K562 (cell line): ENCODE measurements around the gene TRIM33. TPM values are rescaled to one million over a fixed set of nuclear protein-coding genes. Genes with fewer than 3 reads are reported as not detected.

Experiments used
- ATAC-seq: fragments of 200-7000 bp; cut with Tn5 transposase; 3 replicates; pipeline ENCODE4 v1.9.1; 2020; ENCODE audit warnings: moderate library complexity
- BruUV-seq: library from RNA; stranded (reverse); fragments of 400-500 nt; replicated peaks from 2 replicates; lab custom pipeline; 2021; lab: Mats Ljungman, UMichigan
- CTCF ChIA-PET: fragments of 300-600 bp; formaldehyde crosslinking; extraction: SDS; loops from one replicate; lab custom pipeline; 2021; ENCODE audit warnings: low intra/inter-chr PET ratio; lab: Yijun Ruan, JAX
- POLR2A ChIA-PET: fragments of 300-600, 350-650 bp; sonication (Branson Sonifier 250); formaldehyde crosslinking; extraction: SDS; loops from one replicate; lab custom pipeline; 2021; ENCODE audit warnings: antibody characterized with exemption, inconsistent platforms; lab: Yijun Ruan, JAX
- DNase-seq, 4 experiments: peaks; one replicate each; pipeline versions ENCODE4 v3.0.0 to v3.0.0-alpha.2; 2011 to 2018; ENCODE audit warnings: low spot score in 3 of 4, mixed read lengths in 3 of 4; ENCODE audit errors: extremely low read depth in 1 of 4
- FAIRE-seq: peaks from 2 replicates; lab custom pipeline; 2011; peaks lifted over from hg19 to GRCh38; lab: Jason Lieb, UNC
- H2AFZ ChIP-seq: 2 replicates; pipeline ENCODE4 v1.6.0; 2011; ENCODE audit warnings: low read depth, low read length, control low read depth, inconsistent platforms
- H3K27ac ChIP-seq: fragments of 200-600 bp; 3 replicates; pipeline ENCODE4 v1.8.0; 2011; ENCODE audit warnings: low read depth, mild to moderate bottlenecking, control low read depth, inconsistent platforms, low read length, moderate library complexity, mixed read lengths; ENCODE audit errors: extremely low read depth
- H3K27me3 ChIP-seq, 2 experiments: fragments of 300-600 bp in 1 of 2; 2 replicates in 1 of 2; 3 replicates in 1 of 2; pipeline versions ENCODE4 v1.6.0 to v1.8.0; 2011; ENCODE audit warnings: inconsistent platforms in 2 of 2, low read length in 2 of 2, mild to moderate bottlenecking in 1 of 2, mixed read lengths in 1 of 2, moderate library complexity in 1 of 2; ENCODE audit not compliant: control insufficient read depth in 2 of 2, insufficient read depth in 2 of 2
- H3K36me3 ChIP-seq: fragments of 300-600 bp; 3 replicates; pipeline ENCODE4 v1.8.0; 2011; ENCODE audit warnings: mild to moderate bottlenecking, low read length, inconsistent platforms; ENCODE audit not compliant: control insufficient read depth, insufficient read depth
- H3K4me1 ChIP-seq, 2 experiments: fragments of 200-600 bp in 1 of 2; replicated peaks in 1 of 2; 2 replicates in 1 of 2; 3 replicates in 1 of 2; pipeline versions ENCODE4 v1.5.1 to v1.8.0; 2011; ENCODE audit warnings: inconsistent platforms in 2 of 2, low read length in 2 of 2, mild to moderate bottlenecking in 1 of 2, mixed read lengths in 1 of 2, moderate library complexity in 1 of 2; ENCODE audit not compliant: control insufficient read depth in 2 of 2, insufficient read depth in 2 of 2
- H3K4me2 ChIP-seq: 2 replicates; pipeline ENCODE4 v1.6.1; 2011; ENCODE audit warnings: low read length, control low read depth, inconsistent platforms, mixed read lengths; ENCODE audit not compliant: insufficient read depth
- H3K4me3 ChIP-seq: fragments of 200-600 bp; sonication (generic), shearing (Covaris generic); 2 replicates; pipeline ENCODE4 v1.5.1; 2016; ENCODE audit warnings: control low read depth, inconsistent platforms
- H3K79me2 ChIP-seq: fragments of 200-600 bp; 3 replicates; pipeline ENCODE4 v1.8.0; 2011; ENCODE audit warnings: low read length, inconsistent platforms; ENCODE audit not compliant: control insufficient read depth, insufficient read depth
- H3K9ac ChIP-seq, 2 experiments: 2 replicates each; pipeline versions ENCODE4 v1.6.0 to v1.6.1; 2011; ENCODE audit warnings: low read depth in 2 of 2, low read length in 2 of 2, control low read depth in 1 of 2, inconsistent platforms in 1 of 2, mild to moderate bottlenecking in 1 of 2, mixed read lengths in 1 of 2; ENCODE audit not compliant: insufficient read depth in 1 of 2
- H3K9me1 ChIP-seq: one replicate; pipeline ENCODE4 v1.6.0; 2011; ENCODE audit warnings: inconsistent platforms, mild to moderate bottlenecking, low read length, moderate library complexity; ENCODE audit not compliant: control insufficient read depth, insufficient read depth
- H3K9me3 ChIP-seq: replicated peaks from 2 replicates; pipeline ENCODE4 v1.5.1; 2011; ENCODE audit warnings: low read depth, low read length, inconsistent platforms; ENCODE audit not compliant: control insufficient read depth, insufficient read depth
- H4K20me1 ChIP-seq: replicated peaks from 2 replicates; pipeline ENCODE4 v1.6.1; 2011; ENCODE audit warnings: low read length, inconsistent platforms, mixed read lengths; ENCODE audit not compliant: control insufficient read depth, insufficient read depth
- NFATC3 ChIP-seq: fragments of 450-650 bp; IDR thresholded peaks from 2 replicates; pipeline ENCODE4 v1.6.1; 2017; ENCODE audit warnings: mild to moderate bottlenecking
- NFYB ChIP-seq: IDR thresholded peaks from 2 replicates; pipeline ENCODE4 v1.6.1; 2011; ENCODE audit warnings: mild to moderate bottlenecking, moderate library complexity; ENCODE audit not compliant: insufficient read length; ENCODE audit errors: extremely low read depth
- RNF219 ChIP-seq: fragments of 250-450 bp; sonication (Bioruptor Pico); IDR thresholded peaks from 2 replicates; pipeline ENCODE4 v1.5.0; 2022; ENCODE audit warnings: mild to moderate bottlenecking
- THAP12 ChIP-seq: fragments of 250-450 bp; sonication (Bioruptor Pico); IDR thresholded peaks from 2 replicates; pipeline ENCODE4 v1.9.0; 2021; ENCODE audit warnings: mild to moderate bottlenecking, inconsistent platforms
- ZBTB11 ChIP-seq, 3 experiments: fragments of 200-800 bp in 1 of 3; fragments of 250-450 bp in 1 of 3; fragments of 450-650 bp in 1 of 3; sonication (Bioruptor Pico) in 1 of 3; sonication (Bioruptor generic) in 1 of 3; formaldehyde crosslinking in 1 of 3; IDR thresholded peaks; 2 replicates each; pipeline versions ENCODE4 v1.6.1 to v1.8.0; 2016 to 2022; ENCODE audit warnings: mild to moderate bottlenecking in 2 of 3, missing genetic modification characterization in 2 of 3, missing compliant biosample characterization in 1 of 3, moderate library complexity in 1 of 3
- ZNF668 ChIP-seq: fragments of 250-450 bp; sonication (Bioruptor Pico); IDR thresholded peaks from 2 replicates; pipeline ENCODE4 v1.8.0; 2022; ENCODE audit warnings: mild to moderate bottlenecking, inconsistent platforms
- in situ Hi-C: fragments of 300-500 bp; cut with MboI; formaldehyde crosslinking; loops from 4 replicates; pipeline ENCODE4 v1.15.0; 2018; ENCODE audit warnings: inconsistent platforms, mixed read lengths
- intact Hi-C: fragments of 100-400 bp; cut with micrococcal nuclease; formaldehyde crosslinking; loops from 2 replicates; pipeline ENCODE4 v1.14.2; 2022
- polyA plus RNA-seq, 8 experiments: library from polyadenylated mRNA; depleted of rRNA in 4 of 8; stranded (reverse) in 5 of 8; unstranded in 3 of 8; fragments of >200 nt; fragmentation: Nextera tagmentation in 2 of 8; fragmentation: Illumina TruSeq in 1 of 8; extraction: Ambion mirVana in 2 of 8; extraction: Trizol in 1 of 8; gene quantifications; 2 replicates each; pipeline versions ENCODE4 v1.2.1 to v1.2.3, GENCODE V29; 2011 to 2014; ENCODE audit warnings: inconsistent platforms in 1 of 8, missing spikeins in 1 of 8
- total RNA-seq, 7 experiments: library from RNA; depleted of rRNA in 6 of 7; stranded (reverse); fragments of >200 nt in 6 of 7; fragmentation: Illumina TruSeq in 2 of 7; extraction: Trizol in 2 of 7; gene quantifications; 2 replicates each; pipeline versions ENCODE4 v1.2.1 to v1.2.3, GENCODE V29; 2011 to 2021; ENCODE audit warnings: low replicate concordance in 1 of 7

The TRIM33 gene
- total and polyA plus RNA-seq, 9 of the 15 experiments (the other 6 are each of a cell fraction or from before 2014, with no cell fraction given) = 9.3 to 58.4 (median 40.2) TPM

GRCh38 chr1:114488739-114489138, 22.3 kb downstream of the TRIM33 start (continued):
- TF ChIP-seq NFYB = no peak

- H3K4me1 ChIP-seq = peaks cover 2% of the 10 kb centered on the region in 2 experiments; a peak in 1 of 5 replicates
- H3K9ac ChIP-seq = no peak overlapping the region
- POLR2A ChIA-PET = interaction anchor here (1.0 kb wide), 1 partner anchor 18 kb away, joined by 3 read pairs; no protein-coding TSS in a partner anchor
- no peaks in the 10 kb centered on the region for H3K27me3 ChIP-seq
- TF ChIP-seq ZBTB11 (CRISPR knock-in tag; IDR thresholded peaks at IDR 0.05) (0 out of 6 replicates have a peak, but pooled peaks of 1 of the 3 experiments have one; percentile 42), RNF219 (CRISPR knock-in tag) (no peak), THAP12 (no peak), ZNF668 (CRISPR knock-in tag) (no peak), NFATC3 (no peak)
- in situ Hi-C loops (no loop called here), intact Hi-C loops (no loop called here)
- peaks cover 93% of the 10 kb centered on the region for H3K79me2 ChIP-seq
- H3K9me1 ChIP-seq = no peaks in the 10 kb centered on the region
- no peak overlapping the region for H2AFZ ChIP-seq
- H3K4me2 ChIP-seq = no peak overlapping the region
- ATAC-seq (no peak), DNase-seq (no peak), FAIRE-seq (no peak)
- no peak overlapping the region for H3K4me3 ChIP-seq
- CTCF ChIA-PET = interaction anchor here (0.6 kb wide), 1 partner anchor 16 kb away, joined by 3 read pairs; no protein-coding TSS in a partner anchor
- BruUV-seq = no TSS peak
- no peak overlapping the region for H3K27ac ChIP-seq
- no peaks in the 10 kb centered on the region for H4K20me1 ChIP-seq
- H3K36me3 ChIP-seq = peaks cover 8% of the 10 kb centered on the region; the same call in 2 of the 3 replicates
- no peaks in the 10 kb centered on the region for H3K9me3 ChIP-seq
These were observed 25.7 kb downstream of the TRIM33 start for GRCh38 chr1:114485286-114485685.
